A172 (cell line): ENCODE results near the gene PGM2L1. TPM values are rescaled to one million over a fixed set of nuclear protein-coding genes. Genes with fewer than 3 reads are reported as not detected.
"Not testable (repeated sequence)": the region's sequence is repeated elsewhere in the genome, so short reads cannot be mapped to it uniquely, and the experiment has no call there.

ENCODE experiments used
- DNase-seq: peaks from one replicate; pipeline ENCODE4 v3.0.0-alpha.2; 2015; ENCODE audit warnings: low spot score
- total RNA-seq: library from RNA; depleted of rRNA; stranded (reverse); fragments of >200 nt; shearing (Covaris generic); gene quantifications from 2 replicates; pipeline ENCODE4 v1.2.3, GENCODE V29; 2014; rRNA removed

PGM2L1 gene
- 10.4 and 13.7 TPM in 2 replicates for total RNA-seq

DNA sequence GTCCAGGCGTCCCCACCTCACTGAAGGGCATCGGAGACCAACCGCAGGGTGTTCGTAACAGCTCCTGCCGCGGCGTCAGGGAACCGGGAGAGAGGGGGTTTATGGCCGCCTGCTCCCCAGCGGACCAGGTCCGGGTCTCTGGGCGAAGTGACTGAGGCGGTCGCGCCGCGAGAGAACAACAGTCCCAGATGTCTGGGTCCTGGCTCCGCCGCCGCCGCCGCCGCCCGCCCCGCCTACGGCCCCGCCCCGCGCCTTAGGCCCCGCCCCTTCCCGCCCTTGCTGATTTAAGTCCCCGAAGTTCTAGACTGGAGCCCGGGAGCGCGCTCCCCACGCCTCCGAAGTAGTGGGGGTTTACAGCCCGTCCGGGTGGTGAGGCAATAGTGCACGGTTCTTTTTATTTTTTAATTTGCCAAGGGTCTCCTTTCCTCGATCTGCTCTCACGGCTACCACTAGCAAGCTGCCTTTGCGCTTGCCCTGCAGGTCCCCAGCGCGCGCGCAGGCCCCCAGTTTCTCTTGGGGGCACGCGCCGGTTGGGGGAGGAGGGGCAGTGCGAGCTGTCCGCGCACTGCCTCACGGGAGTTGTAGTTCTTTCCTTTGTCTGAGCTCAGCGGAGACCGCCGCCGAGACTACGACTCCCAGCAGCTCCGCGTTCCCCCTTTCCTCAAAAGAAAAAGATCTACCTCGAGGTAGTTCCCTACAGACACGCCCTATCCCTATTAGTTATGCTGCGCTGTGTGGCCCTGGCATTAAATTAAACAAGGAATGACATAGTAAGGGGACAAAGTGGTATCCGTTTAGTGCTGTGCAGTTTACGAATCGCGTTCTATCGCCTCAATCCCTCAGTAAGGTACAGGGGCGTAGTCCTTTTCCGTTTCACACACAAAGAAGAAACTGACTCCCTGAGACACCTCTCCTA, at the start of gene PGM2L1:
PGM2L1 (minus strand) TSS at position 190 of the 916 bp plus-strand sequence. CDS start 272 bp downstream, outside the sequence.
- peak; percentile 93 for DNase-seq

DNA sequence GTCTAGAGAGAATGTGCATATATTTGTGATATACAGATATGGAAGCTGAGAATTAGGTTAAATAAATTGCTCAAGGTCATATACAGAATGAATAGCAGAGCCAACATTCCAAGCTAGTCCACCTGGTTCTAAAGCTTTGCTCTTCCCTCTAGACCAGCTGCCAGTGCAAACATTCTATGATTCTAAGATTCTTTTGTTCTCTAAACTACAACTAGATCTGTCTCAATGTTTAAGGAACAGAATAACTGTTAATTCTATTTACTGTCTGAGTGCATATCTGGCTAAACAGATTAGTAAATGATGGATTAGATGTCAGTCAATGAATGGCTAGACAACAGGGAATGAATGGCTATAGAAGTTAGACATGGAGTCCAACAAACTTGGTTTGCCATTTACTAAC, 49.5 kb upstream of the PGM2L1 start:
- no peak for DNase-seq

DNA sequence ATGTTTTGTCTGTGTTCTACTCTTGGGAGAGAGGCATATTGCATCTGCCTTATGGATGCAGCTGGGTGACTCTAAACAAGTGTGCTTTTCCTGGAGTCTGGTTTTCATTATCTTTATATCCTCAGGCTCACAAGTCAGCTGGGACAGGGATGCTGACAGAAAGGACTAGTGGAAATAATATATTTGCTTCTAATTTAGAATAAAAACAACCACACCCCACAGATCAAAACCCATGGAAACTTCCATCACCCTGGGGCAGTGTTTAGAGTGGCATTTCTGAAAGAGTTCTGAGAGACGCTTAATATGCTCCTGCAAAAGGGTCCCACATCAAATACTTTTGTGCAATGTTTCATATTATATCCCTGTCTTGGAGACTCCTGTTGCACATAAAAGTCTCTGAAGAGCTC, 48.3 kb upstream of the PGM2L1 start:
- DNase-seq: no peak

DNA sequence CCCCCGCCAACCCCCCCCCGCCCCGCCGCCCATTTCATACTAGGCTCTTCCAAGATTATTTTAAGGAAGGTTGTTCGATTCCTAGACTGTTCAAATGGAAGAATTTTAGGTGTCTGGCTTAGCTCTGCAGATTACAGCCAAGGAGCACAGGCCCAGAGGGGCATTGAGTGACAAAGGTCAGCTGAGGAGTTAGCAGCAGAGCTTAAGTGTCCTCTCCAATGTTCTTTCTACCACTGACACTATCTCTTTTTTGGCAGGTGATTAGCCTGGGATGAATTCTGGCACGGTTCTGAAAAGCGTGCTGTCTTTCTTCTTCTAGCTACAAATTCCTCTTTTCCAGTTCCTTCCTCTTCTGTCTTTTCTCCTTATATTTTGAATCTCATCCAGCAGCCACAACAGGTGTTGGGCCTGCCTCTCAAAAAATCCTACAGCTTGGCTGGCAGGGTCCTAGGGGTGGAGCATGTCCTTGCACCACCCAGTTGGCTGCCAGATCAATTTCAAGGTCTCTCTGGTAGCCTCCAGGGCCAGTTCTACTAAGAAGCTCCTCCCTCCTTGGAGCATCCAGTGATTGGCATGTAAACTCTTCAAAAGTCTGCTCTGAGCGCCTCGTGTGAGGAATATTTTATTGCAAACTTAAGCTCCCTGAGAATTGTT, 46.1 kb upstream of the PGM2L1 start:
- DNase-seq: no peak

DNA sequence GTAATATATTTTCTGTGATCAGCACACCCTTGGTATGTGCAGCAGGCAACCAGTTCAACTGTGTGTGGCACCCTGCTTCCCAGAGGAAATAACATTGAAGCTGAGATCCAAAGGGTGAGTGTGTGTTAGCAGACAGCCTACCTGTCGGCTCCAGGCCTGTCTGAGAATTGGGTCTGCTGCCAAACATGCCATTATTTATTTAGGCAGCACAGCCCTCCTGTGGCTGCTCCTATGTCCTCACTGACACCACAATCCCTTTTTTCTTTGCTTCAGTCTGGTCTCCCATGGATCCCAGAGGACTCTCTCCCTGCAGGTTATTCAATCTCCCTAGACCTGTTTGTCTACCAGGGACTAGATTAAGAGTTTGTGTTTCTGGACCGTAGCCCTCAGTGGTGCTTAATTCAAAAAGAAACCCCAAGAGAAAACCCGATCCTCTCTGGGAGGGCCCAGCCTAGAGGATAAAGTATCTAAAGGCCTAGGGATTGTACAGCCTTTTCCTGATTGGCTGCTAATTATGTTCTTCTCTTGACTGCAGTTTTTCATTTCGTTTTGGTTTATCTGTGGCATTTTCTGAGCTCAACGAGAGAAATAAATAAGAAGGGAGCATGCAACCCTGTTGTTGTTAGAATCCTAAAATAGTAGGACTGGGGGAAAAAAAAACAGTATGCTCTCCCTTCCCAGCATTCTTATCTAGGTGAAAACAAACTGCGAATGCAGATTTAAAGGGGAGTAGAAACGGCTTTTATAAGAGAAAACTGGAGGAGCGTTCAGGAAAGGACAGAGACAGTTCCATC, 45.0 kb upstream of the PGM2L1 start:
- DNase-seq: peak; percentile 44

DNA sequence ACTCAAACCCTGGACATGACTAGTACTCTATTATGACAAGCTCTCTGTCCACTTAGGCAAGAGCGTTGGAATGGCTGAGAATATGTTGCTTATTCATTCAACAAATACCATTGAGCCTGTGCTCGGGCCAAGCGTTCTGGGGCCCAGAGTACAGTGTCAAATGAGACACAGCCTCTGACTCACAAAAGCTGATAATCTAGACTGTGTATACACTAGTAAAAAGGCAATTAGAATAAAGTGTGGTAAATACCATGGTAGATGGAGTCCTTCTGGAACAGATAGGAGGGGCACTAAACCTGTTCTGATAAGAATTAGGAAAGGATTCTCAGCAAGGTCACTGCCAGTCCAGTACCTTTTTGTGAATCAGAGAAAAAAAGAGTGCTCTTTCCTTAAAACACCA, 44.4 kb upstream of the PGM2L1 start:
- no peak for DNase-seq

DNA sequence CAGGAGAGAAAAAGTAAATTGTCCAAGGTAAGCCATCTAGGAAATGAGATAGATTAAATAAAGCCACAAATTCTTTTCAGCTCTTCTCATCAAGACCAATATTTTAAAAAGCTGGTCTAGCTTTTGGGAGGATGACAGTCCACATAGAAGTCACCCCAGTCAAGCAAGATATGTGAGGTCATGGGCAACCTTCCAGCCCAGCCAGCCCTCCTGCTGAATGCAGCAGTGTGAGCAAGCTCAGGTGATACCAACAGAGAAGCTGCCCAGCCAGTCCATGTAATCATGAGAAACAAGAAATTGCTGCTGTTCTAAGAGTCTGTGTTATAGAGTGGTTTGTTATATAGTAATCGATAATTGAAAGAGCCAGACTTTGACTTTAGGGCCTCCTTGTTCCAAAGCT, 40.4 kb upstream of the PGM2L1 start:
- no peak for DNase-seq

DNA sequence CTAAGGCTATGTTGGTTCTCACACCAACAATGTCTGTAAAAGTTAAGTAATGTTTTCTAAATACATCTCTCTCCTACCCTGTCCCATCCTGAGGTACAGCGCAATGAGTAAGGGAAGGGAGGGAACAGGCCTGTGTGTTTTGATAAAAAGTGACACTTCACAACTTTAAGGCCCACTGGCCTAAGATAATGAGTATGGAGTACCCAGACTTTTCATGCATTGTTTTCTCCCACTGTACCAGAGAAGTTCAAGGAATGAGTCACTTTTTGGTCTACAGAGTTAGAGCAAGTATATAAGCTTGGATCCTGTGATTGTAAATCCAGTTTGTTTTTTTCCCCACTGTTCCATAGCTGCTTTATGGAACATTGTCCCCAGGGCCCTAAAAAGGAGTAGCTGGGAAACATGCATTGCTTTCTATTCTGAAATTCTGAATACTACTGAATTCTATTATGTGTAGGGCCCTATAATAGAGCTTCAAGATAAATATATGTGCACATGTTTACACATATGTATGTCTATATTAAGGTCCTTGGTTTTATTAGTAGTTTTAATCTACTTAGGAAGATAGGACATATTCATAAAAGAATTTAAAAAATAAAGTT, 39.3 kb upstream of the PGM2L1 start:
- DNase-seq: no peak

DNA sequence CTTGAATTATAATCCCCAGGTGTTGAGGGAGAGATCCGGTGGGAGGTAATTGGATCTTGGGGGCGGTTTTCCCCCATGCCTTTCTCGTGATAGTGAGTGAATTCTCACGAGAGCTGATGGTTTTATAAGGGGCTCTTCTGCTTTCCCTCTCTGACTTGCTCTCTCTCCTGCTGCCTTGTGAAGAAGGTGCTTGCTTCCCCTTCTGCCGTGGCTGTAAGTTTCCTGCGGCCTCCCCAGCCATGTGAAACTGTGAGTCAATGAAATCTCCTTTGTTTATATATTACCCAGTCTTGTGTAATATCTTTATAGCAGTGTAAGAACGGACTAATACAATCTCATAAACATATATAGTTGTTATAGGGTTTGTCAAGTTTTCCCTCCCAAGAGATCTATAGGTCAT, 36.3 kb upstream of the PGM2L1 start:
- DNase-seq: no peak

DNA sequence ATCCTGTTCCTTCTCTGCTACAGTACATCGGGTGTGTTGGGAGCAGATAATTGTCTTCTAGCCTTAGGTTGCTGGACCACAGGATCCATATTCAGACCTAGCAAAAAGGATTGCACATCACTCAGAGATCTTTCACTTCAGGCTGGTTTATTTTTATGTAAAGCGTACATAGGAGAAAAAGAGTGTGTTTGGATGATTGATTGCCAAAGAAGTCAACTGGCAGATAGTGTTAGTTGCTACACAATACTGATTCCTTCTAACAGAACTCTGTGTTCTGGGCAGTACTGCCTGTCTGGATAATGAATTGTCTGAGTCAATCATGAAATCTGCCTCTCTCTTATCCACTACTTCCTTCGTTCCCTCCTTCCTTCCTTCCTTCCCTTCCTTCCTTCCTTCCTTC, 31.0 kb upstream of the PGM2L1 start:
- no peak for DNase-seq

DNA sequence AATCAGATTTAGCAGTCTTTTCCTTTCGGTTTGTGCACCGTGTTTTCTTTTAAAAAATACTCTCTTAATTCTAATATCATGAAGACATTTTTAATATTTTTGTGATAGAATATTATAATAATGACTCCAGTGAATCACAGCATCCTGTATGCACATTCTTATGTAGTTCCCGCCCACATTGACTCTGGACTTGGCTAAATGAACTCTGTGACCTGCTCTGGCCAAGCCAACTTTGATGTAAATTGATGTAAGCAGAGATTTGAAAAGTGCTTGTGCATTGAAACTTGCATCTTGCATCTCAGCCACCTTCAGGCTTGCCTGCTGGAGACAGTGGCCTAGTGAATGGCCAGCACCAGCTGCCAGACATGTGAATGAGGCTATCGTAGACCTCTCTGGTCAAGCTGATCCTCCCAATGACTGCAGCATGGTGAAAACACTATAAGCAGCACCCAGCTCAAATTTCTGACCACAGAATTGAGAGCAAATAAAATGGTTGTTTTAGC, 29.2 kb upstream of the PGM2L1 start:
- DNase-seq: no peak

DNA sequence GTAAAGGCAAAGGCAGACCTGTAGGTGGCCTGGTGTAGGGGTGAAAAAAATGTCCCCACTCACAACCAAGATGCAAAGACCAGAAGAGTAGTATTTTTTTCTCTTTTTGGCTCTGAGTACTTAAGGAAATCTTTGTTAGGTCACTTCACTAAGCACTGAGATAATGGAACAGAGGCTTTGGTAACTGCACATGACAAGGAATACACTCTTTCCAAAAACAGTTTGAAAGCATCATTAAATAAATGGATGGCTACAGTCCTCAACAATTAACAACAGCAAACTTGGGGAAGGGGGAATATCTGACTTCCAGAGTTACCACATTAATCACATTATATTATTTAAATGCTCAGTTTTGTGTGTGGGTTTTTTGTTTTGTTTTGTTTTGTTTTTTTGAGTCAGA, 26.9 kb upstream of the PGM2L1 start:
- no peak for DNase-seq

DNA sequence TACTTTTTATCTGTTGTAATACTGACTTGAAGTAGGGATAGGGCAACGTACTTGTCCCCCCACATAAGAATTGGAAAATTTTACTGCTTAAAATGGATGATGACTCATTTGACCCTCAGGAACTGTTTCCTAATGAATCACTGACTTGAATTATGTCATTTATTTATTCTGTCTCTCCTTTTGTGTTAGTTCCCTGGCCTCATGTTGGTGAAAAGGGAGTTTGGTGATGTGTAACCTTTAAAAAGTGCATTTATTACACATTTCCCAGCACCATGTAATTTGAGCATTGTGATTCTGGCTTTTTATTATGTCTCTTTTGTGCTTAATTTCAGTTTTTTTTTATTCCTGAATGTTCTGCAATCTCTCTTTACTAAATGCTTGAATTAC, 20.3 kb upstream of the PGM2L1 start:
- peak; percentile 73 for DNase-seq

DNA sequence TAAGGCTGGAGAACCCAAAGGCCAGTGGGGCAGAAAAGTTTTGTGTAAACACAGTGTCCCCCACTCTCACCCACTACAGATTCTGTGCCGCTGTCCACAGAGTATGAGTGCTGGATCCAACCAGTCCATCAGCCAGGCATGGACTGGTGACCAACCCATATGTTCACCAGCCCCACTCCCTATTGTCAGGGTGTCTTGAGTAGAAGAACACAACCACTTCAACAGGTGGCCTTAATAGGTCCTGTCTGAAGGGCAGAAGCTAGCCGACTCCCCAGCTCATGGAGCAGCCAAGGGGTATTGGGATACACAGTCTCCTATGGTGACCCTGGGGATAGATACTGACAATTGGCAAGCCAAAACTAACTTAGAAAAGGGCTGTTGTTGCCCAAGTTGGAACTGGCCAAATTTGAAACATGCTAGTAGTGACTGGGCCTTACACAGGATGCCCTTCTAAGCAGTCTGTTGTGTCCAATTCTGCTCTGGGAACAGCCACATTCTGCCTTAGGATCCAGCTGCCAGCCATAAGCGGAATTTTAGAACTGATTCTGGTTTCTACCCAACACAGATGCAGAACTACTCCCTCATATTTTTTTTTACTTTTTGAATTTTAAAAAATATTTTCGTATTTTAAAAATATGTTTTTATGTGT, 19.8 kb upstream of the PGM2L1 start:
- DNase-seq: no peak

DNA sequence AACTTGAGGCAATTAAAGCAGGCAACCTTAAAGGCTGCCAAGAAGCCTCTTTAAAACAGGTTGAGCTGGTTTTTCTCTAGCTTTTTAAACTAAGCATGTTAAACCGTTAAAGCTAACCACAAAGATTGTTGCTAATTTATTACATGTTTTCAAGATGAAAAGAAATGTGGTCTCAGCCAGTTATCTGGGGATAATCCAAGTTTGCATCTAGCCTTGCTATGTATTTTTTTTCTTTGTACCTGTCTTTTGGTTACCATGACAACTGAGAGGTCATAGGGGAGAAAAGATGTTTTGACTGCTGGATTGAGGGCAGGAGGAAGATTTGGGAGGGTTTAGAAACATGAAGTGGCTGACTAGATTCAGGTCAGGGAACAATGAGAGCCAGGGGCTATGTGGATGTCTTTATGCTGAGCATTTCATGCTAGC, 19.2 kb upstream of the PGM2L1 start:
- DNase-seq: no peak

DNA sequence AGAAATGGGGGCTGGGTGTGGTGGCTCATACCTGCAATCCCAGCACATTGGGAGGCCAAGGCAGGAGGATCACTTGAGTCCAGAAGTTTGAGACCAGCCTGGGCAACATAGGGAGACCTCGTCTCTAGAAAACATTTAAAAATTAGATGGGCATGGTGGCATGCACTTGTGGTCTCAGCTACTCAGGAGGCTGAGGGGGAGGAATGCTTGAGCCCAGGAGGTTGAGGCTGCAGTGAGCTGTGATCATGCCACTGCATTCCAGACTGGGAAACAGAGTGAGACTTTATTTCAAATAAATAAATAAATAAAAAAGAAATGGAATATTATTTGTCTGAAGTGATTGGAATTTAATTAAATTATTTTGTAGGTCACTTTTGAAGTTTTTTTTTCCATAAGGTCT, 18.7 kb upstream of the PGM2L1 start:
- not testable (repeated sequence) for DNase-seq

DNA sequence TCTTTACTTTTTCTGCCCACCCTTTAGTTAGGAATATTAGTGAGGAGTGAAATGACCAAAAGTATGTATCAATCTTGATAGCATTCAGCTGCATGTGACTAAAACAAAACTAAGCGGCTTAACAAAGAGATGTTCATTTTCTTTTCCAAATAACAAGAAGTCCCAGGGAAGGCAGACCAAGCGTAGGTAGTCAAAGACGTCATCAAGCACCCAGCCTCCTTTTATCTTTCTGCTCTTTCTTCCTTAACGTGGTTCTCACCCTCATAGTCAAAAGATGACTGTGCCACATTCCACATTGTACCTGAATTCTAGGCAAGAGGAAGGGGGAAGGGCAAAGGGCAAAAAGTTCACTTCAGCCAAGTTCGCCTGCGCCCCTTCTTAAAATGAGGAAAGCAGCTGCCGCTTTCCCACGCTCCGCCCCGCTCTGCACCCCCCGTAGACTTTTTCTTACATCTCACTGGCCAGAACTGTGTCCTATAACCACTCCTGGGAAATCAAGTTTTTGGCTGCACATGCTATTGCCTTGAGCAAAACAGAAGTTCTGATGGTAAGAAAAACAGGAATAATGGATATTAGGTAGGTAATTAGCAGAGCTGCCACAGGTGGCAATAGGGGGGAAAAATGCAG, 14.6 kb upstream of the PGM2L1 start:
- no peak for DNase-seq

DNA sequence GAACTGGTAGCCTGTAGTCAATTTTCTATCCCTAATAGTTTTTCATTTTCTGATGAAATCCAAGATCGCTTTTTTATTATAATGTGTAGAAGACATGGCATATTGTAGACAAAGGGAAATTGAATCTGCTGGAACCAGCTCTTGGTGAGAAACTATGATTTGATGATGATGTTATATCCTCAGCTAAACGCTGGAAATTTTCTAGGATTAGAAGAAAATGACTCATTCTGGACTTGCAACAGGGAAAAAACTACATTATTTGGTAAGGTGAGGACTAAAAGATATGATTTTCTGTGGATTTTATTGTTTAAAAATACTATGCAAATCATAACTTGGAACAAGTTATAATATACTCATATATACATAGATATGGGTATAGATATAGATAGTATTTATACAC, 14.1 kb upstream of the PGM2L1 start:
- no peak for DNase-seq

DNA sequence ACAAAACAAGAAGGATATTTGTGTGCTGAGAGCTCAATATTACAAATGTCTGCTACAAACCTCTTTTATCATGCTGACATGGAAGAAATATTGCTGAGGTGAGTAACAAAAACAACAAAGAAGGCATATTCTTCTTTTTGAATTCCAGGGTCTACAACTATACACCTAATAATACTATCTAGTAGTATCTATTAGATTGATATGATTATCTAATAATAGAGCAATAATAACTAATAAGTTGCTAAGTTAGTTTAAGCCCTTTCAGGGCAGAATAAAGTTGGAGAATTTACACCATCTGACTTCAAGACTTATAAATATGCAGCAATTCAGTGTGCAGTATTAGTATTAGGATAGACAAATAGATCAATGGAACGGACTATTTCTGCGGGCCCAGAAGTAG, 11.4 kb upstream of the PGM2L1 start:
- no peak for DNase-seq

DNA sequence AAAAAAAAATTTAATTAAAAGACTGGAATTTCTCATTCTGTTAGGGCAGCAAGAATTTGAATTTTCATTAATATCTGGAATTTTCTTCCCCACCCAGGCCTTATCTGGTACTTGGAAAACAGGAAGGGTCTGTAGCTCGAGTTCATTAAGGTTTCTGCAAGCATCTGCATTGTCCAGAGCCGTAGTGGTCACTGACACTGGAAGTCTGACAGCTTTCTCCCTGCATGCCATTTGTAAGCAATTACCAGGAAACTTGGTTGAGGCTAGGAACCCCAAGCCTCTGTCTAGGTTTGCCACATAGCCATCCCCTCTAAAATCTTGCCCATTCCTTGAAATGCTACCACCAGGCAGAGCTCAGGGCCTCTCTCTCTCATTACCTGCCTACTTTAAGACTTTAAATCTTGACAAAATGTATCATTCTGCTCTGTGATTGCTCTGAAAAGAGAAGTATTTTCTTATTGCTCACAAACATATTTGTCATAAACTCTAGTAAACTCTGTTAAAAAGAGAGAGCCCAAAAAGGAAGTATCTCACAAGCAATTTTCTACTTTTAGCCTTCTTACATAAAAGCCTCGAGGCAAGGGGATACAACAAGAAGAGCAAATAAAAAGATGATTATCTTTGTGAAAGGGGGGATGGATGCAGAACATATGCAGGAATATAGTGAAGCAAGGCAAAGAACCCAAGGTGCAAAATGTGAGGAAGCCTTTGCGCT, 5.5 kb upstream of the PGM2L1 start:
- no peak for DNase-seq
